ENCODE measurements around the gene DNAH10.

Gene DNAH10

GRCh38 chr12:123983822-123984485, 221.9 kb downstream of the DNAH10 start:
- DNase-seq = peak; percentile 26

- DNase-seq = no peak
Observed at GRCh38 chr12:123984903-123985302, 222.8 kb downstream of the DNAH10 start.
